Activated naive CD8-positive, alpha-beta T cell treated with anti-CD3 and anti-CD28 coated beads, Interleukin-2, amount 50 U/mL, for 24 hours (primary cell): ENCODE results near the gene KCNK17.

ENCODE experiments used
- ATAC-seq: fragments of 150-1000 bp; cut with Tn5 transposase; one replicate; pipeline ENCODE4 v1.10.0; 2021
- DNase-seq: peaks from one replicate; pipeline ENCODE4 v3.0.0; 2021
- H3K27ac Mint-ChIP-seq: one replicate; pipeline ENCODE4 v1.8.0; 2021; ENCODE audit warnings: mild to moderate bottlenecking, mixed read lengths
- H3K27me3 Mint-ChIP-seq: one replicate; pipeline ENCODE4 v1.8.0; 2021; ENCODE audit warnings: mixed read lengths
- H3K36me3 Mint-ChIP-seq: one replicate; pipeline ENCODE4 v1.8.0; 2021; ENCODE audit warnings: low read depth, mixed read lengths
- H3K4me1 Mint-ChIP-seq: one replicate; pipeline ENCODE4 v1.8.0; 2021; ENCODE audit warnings: mixed read lengths
- H3K4me3 Mint-ChIP-seq: one replicate; pipeline ENCODE4 v1.8.0; 2021; ENCODE audit warnings: mild to moderate bottlenecking, moderate library complexity, mixed read lengths
- H3K9me3 Mint-ChIP-seq: one replicate; pipeline ENCODE4 v1.8.0; 2021; ENCODE audit warnings: mixed read lengths

KCNK17 gene

DNA sequence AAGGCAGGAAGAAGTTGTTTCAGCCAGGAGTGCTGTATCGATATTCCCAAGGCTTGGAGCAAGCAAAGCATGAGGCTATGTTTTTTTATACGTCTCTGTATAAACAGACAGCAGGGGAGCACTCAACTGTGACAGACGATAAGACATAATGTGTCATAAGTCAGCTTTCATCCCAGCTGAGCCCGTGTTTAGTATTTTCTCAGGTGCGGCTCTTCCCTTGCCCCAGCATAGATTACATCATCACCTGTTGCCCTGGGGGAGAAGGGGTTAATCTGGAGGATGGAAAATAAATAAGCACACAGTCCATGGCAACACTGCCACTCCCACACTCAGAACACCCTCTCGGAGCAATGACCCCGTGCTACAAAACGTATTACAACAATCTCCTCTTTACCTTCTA lies 62.8 kb downstream of the KCNK17 start:
- peaks cover 8% of the 10 kb centered on the region for H3K9me3 Mint-ChIP-seq

DNA sequence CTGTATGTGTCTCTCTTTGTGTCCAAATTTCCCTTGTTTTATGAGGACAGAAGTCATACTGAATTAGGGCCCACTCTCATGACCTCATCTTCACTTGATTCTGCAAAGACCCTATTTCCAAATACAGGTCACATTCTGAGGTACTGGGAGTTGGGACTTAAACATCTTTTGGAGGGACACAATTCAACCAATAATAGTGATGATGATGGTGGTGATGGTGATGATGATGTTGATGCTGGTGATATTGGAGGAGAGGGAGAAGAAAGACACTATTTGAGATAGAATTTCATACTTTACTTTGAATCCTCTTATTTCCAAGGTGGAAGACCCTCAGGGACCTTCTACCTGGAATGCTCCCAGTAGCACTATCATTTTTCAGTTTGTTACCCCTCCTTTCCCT lies 63.7 kb downstream of the KCNK17 start:
- ATAC-seq (no peak), DNase-seq (no peak)
- Mint-ChIP-seq H3K27me3 (peaks cover 2% of the 10 kb centered on the region), H3K9me3 (peaks cover 8% of the 10 kb centered on the region), H3K4me3 (no peak overlapping the region), H3K4me1 (peaks cover 9% of the 10 kb centered on the region), H3K27ac (no peak overlapping the region), H3K36me3 (no peaks in the 10 kb centered on the region)

More for the DNA sequence above, 62.8 kb downstream of the KCNK17 start:
- ATAC-seq (no peak), DNase-seq (no peak)
- Mint-ChIP-seq H3K4me1 (peaks cover 9% of the 10 kb centered on the region), H3K27me3 (peaks cover 5% of the 10 kb centered on the region), H3K4me3 (no peak overlapping the region), H3K27ac (no peak overlapping the region), H3K36me3 (no peaks in the 10 kb centered on the region)

DNA sequence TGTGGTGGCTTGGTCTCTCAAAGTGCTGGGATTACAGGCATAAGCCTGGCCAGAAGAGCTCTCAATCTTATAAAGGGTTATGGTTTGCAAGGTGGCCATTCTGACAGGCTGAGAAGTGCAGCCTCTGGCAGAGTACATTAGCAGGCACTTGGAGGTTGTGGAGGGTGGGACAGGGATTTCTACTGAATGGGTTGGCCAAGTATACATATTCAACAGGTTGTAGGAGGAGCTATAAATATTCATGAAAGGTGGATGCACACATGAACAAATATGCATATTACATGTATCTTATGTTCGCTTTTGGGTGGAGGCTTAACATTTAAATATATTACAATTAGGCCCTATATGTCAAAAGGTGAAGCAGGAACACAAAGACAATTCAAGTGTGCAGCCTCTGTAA lies 64.9 kb downstream of the KCNK17 start:
- Mint-ChIP-seq H3K4me3 (no peak overlapping the region), H3K36me3 (no peaks in the 10 kb centered on the region), H3K4me1 (peaks cover 3% of the 10 kb centered on the region), H3K9me3 (peaks cover 5% of the 10 kb centered on the region), H3K27me3 (peaks cover 2% of the 10 kb centered on the region), H3K27ac (no peak overlapping the region)
- no peak for DNase-seq
- ATAC-seq, result no peak
